GM19238 (cell line): Measurements from ENCODE around the gene ASZ1.

Experiments
- DNase-seq: peaks from one replicate; pipeline ENCODE4 v3.0.0; 2011; ENCODE audit warnings: low spot score; ENCODE audit not compliant: insufficient read length

Gene ASZ1

DNA sequence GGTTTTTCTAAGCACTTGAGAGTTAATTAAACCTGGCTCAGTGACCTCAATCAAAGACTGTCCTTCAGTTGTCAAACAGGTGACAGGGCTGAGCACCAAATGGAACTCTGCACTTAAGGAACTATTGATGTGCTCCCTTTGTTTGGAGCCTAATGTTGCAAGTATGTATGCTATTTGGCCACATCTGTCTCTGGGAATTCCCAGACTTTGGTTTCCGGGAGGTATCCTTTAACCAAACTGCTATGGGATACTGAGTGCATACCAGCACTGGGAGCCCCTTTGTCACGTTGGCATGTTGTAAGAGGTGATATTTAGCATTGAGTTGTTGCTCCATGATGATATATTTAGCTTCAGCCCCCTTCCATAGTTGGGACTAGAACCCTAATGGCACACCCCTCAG, 25.2 kb downstream of the ASZ1 start:
- no peak for DNase-seq

- DNase-seq: no peak
Measured at GRCh38 chr7:117401293-117402002, 25.8 kb downstream of the ASZ1 start.

DNA sequence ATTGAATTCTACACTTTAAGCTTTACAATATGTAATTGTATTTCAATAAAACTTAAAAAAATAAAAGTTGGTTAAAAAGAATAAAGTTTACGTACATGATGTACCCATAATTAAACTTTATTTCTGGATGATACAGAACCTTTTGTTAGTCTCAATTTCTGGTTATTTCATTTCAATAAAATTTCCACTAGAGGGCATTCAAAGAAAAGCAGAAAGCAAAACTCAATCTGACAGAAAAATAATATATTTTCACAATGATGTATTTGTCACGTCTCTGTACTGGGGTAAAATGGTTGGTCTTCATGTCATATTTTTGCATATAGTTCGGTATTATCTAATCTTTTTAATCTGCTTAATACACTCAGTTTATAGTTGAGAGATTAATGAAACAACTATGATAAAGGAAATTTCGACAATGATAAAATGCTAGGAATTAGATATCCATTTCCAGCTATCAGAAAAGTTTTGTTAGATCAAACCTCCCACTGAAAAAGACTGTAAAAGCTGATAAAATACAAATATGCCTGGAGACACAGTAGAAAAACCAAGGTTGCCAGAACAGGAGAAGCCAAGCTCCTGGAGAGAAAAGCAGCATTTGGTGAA, 27.4 kb downstream of the ASZ1 start:
- no peak for DNase-seq

DNA sequence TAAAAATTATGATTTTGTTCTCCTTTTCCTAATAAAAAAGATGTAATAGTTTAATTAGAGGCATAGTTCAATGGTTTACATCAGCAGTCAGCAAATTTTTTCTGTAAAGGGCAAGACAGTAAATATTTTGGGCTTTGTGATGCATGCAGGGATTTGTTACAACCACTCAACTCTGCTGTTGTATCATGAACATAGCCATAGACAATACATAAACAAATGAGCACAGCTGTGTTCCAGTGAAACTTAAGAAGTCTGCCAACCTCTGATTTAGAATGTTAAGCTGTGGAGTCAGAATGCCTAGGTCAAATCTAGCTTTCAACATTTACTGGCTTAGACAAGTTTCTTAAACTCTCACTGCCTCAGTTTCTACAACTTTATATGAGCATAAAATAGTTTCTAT, 31.6 kb downstream of the ASZ1 start:
- no peak for DNase-seq

DNA sequence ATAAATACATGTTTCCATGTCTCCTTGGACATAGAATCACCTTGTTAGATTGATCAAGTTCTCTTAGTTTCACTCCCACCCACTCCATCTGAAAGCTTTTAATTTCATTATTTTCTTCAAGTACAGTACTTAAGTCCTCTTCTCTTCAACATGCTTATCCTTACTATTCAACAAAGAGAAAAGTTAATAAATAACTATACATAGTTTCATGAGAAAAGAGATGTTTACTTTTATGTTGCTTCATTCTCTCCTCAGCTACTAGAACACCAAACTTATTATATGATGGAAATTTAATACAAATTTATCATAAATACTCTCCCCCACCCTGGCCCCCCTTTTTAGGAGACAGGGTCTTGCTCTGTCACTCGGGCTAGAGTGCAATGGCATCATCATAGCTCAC, 33.5 kb downstream of the ASZ1 start:
- no peak for DNase-seq

GRCh38 chr7:117389871-117390270, 37.4 kb downstream of the ASZ1 start:
- no peak for DNase-seq

DNA sequence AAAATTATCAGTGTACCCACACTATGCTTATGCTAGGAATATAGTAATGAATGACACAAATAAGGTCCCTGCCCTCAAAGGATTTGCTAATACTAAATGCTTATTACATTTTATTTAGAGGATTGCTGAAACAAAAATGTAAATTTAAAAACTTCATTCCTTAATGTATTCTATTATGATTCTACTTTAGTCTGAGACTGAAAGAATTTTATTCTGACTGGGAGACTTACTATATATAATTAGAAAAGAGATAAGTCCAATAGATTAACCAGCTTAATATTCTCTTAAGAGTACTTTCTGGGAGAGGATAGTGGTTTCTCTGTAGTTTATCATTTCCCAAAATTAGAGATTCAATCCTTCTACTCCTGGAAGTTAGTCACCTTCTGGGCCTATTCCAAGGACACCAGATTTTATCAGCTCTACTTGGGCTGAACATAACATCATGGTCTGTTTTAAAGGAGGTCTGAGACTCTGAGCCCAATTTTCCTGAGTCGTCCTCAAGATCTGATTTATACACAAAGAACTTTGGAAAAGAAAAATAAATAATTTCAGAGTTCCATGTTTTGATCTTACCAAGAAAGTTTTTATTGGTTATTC, 41.1 kb downstream of the ASZ1 start:
- DNase-seq: no peak

GRCh38 chr7:117385363-117386109, 41.8 kb downstream of the ASZ1 start:
- DNase-seq: no peak

DNA sequence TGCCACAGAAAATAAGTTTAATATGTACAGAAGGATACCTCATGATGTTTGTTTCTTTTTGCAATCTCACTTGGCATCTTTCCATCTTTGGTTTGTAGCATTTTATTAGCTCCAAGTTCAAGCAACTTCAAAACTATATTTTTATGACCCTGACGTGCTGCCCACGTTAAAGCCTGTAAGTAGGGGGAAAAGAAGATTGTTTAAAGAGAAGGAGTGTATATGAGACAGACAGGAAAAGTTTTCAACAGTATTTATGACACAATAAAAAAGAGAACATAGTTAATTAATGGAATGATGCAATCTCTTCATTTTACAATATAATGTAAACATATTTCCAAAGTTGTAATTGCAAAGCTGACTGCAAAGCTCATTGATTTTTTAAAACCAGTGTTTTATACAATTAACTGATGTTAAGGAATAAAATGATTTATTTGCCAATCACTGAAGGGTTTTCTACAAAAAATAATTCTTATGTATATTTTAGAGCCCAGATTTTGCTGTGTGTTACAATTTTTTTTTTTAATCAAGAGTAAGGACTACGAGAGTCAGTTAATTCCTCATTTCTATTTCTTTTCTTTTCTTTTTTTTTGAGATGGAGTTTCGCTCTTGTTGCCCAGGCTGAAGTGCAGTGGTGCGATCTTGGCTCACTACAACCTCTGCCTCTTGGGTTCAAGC, 42.5 kb downstream of the ASZ1 start:
- no peak for DNase-seq

- DNase-seq: no peak
Measured at GRCh38 chr7:117383483-117384189, 43.7 kb downstream of the ASZ1 start.

- DNase-seq: no peak
Measured at GRCh38 chr7:117383046-117383445, 44.2 kb downstream of the ASZ1 start.

- DNase-seq: no peak
Measured at GRCh38 chr7:117381362-117381761, 45.9 kb downstream of the ASZ1 start.

DNA sequence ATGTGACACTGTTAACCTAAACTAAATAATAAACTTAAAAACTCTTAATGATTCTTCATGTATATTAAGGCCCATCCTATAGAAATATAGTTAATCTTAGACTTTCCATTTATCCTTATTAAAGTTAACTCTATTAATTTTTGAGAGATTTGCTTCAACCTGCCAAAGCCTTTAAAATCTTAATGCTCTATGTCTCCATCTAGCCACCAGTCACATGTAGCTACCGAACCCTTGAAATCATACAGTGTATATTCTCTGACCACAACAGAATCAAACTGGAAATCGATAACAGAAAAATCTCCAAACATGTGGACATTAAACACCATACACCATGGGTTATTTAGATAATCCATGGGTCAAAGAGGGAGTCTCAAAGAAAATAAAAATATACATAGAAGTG, 51.9 kb downstream of the ASZ1 start:
- DNase-seq: no peak

GRCh38 chr7:117372073-117372472, 55.2 kb downstream of the ASZ1 start:
- no peak for DNase-seq

DNA sequence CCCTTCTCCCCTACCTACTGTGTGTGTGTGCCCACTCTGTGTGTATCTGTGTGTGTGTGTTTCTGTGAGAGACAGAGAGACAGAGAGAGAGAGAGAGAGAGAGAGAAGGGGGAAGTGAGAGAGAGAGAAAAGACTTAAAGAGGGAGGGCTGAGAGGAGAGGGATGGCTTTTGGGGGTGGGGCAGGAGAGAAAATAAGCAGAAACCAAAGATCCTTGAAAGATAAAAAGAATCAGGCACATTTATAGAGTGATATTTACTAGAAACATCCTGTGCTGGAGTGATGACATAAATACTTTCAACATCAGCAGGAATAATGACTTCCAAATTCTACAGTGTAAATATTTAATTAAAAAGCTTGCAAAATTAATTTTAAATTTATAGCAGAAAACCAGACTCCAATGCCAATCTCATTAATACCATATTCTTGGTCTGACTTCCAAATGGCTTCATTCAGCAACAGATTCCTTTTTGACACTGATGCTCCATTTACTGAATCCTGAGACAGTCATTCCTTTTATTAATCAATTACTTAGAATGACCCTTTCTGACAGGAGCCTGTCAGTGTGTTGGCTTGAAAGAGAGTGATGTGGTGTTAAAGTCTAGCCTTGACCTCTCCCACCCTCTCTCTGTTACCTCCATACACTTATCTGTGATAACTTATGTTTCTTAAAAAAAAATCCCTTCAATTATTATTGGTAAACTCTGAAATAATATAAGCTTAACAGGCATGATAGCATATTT, 62.8 kb downstream of the ASZ1 start:
- no peak for DNase-seq

DNA sequence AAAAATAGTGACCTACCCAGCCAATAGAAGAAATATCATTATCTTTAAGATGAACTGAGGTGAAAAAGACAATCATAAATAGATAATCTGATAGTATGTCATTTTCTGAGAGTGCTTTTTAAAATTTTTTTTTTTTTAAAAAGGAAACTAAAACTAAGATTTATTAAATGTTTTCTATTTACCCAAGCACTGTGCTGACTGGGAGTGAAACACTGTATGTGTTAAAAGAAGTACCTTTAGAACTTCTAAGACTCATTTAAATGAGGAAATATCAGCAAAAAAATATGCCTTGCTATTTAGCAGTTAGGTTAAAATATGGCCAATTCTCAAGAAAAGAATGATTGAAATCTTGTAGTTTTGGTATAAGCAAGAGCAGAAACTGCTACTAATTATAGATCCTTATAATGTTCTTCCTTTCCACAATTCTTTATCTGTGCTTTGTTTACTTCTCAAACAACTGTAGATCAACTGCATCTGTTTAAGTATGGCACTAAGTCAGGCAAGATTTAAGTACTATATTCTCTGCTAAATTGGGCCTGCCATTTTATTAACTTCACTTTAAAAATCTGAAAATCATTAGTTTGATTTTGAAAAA, 64.9 kb downstream of the ASZ1 start:
- no peak for DNase-seq

DNA sequence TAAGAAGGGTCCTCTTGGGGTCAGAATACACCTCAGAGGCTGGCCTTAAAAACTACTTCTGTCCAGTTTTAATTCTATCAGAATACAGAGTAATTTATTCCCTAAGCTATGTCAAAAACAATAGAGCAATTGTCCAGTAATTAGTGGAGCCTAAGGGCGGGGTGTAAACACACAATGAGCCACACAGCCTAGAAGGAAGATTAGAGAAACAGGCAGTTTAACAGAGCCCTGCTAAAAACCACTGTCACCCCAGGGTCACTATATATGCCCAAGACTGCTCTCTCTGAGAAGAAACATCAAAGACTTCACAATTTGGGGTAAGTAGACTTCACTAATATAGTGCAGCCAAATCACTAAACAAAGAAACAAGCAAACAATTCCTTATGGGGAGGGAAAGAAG, 77.3 kb downstream of the ASZ1 start:
- no peak for DNase-seq

DNA sequence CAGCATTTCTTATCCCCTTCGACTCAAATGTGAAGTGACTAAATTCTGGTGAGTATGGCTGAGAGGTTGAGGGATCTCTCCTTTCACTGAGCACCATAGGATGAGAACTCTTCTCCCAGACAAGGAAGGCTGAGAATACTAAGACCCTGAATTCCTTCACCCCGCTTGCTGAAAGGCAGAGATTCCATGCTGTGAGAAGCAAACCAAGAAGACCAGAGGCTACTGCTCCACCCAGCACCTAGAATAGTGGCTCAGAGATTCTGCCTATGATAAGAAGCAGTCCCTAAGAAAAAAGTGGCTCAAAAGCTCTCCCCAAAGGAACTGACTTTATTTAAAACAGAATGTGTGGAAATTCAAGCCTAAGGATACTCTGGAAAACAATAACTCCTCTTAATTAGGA, 77.7 kb downstream of the ASZ1 start:
- no peak for DNase-seq

- DNase-seq: no peak
Measured at GRCh38 chr7:117347962-117348672, 79.2 kb downstream of the ASZ1 start.
